ENCODE results near the gene TMEM267.
"Not testable (repeated sequence)": the region's sequence is repeated elsewhere in the genome, so short reads cannot be mapped to it uniquely, and the experiment has no call there.

Gene TMEM267, protein sequence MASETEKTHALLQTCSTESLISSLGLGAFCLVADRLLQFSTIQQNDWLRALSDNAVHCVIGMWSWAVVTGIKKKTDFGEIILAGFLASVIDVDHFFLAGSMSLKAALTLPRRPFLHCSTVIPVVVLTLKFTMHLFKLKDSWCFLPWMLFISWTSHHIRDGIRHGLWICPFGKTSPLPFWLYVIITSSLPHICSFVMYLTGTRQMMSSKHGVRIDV

DNA sequence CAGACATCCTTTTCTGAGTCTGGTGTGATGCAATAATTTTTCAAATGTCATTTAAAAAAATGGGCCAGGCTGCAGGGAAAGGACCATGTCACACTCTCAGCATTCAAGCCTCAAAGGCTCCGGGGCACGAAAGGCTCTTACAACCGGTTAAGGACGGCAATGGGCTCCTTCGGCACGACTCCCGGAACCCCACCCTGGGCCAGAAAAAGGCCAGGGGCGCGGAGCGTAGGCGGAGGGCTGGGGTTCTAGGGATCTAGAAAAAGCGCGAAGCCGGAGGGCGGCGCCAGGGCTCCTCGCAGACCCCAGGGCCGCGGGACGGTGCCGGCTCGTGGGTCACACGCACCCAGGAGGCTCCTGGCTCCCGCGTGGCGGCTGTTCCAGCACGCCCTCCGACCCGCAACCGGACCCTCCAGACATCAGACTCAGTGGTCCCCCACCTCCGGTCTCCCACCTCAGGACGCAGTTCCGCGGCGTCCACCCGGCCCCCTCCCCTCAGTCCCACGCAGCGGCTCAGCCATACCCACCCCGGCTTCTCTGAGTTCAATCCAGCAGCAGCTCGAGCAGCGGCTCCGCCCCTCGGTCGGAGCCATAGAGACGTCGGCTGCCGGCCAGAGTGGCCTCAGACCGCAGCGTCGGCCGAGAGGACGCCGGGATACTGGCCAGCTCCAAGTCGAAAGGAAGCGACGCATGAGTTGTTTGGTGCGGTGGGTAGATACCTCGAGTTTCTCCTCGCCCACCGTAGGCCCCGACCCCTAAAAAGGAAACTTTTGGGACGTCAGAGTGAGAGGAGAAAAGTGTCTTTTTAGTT is at the start of gene TMEM267:
Gene TMEM267, minus strand, starts transcription at position 568 of the 808 bp plus-strand sequence. CDS start 29,896 bp downstream, outside the sequence.
- FAIRE-seq: peak; percentile 86
- peak; percentile 90 for DNase-seq (ENCODE audit: low spot score)

DNA sequence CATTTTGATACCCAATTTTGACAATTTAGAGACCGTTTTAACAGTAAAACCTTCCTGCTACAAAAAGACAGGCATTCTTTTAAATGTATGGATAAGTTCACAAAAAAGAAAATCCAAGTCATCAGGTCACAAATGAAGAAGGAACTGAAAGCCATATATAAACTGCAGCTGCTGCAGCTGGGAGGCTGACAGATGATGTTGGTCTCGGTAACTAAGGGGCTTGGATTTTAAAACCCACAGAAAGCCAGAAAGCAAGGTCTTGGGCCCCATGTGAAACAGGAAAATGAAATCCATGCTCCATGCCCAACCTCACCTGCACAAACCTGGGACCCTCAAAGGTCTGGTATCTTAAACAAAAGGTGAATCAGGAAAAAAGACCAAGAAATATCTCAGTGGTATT is 47.0 kb upstream of the TMEM267 start:
- FAIRE-seq: no peak
- no peak for DNase-seq (ENCODE audit: low spot score)

DNA sequence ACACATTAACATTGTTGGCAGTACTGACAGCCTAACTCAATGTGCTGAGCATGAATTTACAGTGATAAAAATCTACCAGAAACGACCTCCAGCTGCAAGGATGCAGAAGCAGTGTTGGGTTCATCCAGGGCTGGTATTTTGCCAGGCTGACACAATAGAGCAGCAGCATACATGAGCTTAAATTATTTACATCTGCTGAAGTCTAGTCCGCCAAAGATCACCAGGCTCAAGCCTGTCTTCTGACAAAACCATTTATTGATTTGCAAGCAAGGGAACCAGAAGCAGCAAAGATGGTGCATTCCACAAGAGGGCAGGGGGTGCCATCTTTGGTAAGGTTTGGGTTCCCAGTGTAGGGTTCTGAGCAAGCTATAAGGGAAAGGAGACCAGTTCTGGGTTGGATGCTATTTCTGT is 40.0 kb upstream of the TMEM267 start:
- FAIRE-seq (no peak), DNase-seq (ENCODE audit: low spot score) (no peak)

DNA sequence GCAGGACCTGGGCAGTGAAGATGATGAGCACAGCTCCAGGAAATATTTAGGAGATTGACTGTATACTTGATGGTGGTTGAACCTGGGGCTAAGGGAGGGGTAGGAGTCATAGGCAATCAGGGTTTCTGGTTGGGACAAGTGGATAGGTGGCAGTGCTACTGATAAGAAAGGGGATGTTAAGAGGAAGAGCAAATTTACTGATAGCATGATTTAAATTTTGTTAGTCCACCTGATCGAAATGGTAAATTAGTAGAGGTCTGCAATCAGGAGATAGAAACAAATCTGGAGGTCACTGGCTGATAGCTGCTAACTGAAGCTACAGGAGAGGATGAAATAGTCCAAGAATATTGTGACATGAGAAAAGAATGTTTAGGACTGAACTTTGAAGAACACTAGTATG is 37.0 kb upstream of the TMEM267 start:
- FAIRE-seq (no peak), DNase-seq (ENCODE audit: low spot score) (no peak)

DNA sequence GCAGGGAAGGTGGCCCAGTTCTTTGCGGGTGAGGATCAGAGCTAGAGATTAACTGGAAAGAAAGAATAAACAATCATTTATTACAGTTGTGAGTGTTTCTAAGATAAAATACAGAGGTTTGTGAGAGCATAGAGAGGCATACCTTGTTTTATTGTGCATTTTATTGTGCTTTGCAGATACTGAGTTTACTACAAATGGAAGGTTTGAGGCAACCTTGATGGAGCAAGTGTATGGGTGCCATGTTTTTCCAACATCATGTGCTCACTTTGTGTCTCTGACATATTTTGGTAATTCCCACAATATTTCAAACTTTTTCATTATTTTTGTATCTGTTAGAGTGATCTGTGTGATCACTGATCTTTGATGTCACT is 32.0 kb upstream of the TMEM267 start:
- FAIRE-seq: no peak
- DNase-seq (ENCODE audit: low spot score): no peak

DNA sequence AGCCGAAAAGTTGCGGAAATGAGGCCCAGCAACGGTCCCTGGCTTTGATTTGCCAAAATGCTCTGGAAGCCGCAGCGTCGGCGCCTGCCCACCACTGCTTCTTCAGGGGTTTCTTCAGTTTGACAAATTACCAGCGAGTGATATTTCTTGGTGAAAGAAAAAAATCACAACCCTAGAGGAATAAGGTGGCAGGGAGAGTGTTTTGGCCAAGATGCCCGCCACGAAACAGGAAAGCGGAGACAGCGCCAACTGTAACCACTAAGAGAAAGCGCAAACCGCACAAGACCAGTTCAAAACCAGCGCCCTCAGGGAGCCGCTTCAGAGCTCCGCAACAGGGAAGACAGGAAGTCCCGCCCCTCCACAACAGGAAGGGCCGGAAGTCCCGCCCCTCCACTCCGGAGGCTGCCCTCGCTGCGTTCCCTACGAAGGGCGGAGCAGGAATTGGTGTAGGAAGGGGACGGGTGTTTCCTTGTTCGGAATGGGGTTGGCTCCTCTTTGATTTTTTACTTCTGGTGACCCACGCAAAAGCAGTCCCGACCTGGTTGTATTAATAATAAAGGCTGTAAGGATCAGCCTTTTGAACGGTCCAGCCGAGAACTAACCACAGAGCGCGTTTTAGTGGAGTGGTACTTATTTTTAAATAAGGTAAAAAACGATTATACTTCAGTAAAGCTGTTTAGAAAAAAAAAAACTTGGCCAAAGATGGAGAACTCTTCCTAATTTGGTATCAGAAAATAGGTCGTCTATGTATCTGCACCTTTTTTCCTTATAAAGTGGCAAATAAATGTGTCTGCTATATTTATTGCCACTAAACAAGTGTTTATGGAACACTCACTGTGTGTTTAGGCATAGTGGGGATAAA is 31.4 kb upstream of the TMEM267 start, which contains the start of gene C5orf34:
Gene C5orf34, minus strand, starts transcription at position 333 of the 862 bp plus-strand sequence. CDS start 5,809 bp downstream, outside the sequence.
- FAIRE-seq (peak; percentile 93), DNase-seq (ENCODE audit: low spot score) (peak; percentile 97)

DNA sequence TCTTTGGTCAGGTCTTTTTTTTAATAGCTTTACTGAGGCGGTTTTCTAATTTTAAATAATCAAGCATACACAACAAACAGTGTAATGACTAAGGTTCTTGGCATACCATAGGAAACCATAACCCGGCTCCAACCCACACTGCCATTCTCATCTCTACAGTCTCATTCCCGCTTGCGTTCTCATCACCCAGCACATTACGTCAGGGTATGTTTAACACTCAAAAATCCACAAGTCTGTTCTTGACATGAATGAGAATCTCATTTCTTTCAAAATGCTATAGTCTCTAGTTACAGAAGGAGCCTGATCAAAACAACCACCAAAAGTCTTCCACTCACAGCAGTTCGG is 30.8 kb upstream of the TMEM267 start:
- DNase-seq (ENCODE audit: low spot score) (peak; percentile 64), FAIRE-seq (no peak)

DNA sequence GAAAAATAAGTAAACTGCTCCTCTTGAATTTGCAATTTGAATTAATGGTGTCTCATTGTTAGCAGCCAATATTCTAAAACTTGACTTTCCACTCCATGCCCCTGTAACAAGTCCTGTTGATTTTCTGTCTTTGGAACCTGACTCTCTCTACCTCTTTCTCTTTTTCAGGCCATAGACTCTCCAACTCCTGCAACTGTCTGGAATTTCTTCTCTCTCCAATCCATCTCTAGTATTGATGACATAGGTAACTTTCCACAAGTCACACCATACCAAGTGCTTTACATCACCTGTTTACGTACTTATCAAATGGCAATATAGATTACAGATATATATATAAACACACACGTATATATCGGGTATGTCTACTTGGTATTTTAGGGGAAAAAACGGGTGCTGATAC is 30.4 kb upstream of the TMEM267 start:
- FAIRE-seq: no peak
- DNase-seq (ENCODE audit: low spot score): no peak

DNA sequence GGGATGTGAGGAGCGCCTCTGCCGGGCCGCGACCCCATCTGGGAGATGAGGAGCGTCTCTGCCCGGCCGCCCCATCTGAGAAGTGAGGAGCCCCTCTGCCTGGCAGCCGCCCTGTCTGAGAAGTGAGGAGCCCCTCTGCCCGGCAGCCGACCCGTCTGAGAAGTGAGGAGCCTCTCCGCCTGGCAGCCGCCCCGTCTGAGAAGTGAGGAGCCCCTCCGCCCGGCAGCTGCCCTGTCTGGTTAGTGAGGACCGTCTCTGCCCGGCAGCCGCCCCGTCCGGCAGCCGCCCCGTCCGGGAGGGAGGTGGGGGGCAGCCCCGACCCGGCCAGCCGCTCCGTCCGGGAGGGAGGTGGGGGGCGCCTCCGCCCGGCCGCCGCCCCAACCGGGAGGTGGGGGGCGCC is 27.4 kb upstream of the TMEM267 start:
- not testable (repeated sequence) for FAIRE-seq; DNase-seq (ENCODE audit: low spot score)

DNA sequence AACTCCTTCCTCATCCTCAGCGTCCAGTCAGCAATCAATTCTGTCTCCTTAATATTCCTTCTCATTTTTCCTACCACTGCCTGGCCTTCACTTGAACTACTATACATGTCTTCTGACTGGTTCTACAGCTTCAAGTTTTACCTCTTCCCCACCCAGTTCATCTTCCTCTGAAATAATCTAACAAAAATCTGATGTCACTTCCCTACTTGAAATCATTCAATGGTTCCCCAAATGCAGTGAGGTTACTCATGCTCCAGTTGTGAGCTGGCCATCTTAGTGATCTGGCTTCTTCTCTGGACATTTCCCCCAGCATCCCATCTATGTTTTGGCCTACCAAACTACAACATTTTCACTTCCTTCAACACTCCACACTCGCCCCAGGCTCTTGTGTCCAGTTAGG is 14.9 kb upstream of the TMEM267 start:
- no peak for DNase-seq (ENCODE audit: low spot score)
- no peak for FAIRE-seq

DNA sequence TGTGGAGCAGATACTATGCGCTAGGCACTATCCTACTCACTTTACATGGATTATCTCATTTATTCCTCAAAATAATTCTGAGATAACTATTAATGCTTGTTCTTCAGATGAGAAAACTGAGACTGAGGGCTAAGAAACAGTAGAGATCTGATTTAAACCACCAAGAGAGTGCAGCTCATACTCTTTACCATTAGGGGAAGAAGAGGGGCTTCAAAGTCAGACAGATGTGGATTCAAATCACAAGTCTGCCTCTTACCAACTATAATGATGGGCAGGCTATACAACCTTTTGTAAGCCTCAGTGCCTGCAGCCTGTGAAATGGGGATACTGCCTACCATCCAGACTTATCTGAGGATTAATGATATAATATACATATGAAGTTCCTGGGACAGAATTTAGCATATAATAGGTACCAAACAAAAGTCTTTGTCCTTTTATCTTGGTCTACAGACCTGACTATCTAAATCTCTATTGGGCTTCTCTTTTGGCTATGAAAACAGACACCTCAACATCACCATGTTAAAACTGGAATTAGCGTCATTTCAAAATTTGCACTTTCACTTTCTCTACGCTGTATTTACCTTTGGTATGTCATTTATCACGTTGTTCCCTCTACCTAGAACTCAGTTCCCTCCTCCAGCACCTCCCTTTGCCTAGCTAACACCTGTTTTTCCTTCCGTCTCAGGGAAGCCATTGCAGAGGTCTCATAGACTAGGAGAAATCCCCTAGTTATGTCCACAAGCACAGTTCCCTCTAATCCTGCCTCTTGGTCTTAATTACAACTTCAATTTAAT is 13.8 kb upstream of the TMEM267 start:
- FAIRE-seq (no peak), DNase-seq (ENCODE audit: low spot score) (no peak)

DNA sequence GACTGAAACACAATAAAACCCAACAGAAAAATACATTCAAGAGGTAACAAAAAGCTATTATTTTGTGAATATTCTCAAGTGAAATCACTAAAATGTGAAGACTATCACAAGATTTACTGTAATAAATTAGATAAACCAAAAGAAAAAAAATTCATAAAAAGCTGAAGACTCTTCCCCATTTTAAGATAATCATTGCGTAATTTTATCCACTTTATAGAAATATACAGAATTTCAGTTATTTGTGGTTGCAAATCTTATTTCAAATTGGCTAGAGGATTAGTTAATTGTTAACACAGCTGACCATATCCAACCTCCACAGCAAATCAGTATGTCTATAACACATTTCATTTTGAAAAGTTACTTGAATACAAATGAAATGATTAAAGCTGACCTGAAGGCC is 7.7 kb upstream of the TMEM267 start:
- FAIRE-seq (no peak), DNase-seq (ENCODE audit: low spot score) (no peak)

DNA sequence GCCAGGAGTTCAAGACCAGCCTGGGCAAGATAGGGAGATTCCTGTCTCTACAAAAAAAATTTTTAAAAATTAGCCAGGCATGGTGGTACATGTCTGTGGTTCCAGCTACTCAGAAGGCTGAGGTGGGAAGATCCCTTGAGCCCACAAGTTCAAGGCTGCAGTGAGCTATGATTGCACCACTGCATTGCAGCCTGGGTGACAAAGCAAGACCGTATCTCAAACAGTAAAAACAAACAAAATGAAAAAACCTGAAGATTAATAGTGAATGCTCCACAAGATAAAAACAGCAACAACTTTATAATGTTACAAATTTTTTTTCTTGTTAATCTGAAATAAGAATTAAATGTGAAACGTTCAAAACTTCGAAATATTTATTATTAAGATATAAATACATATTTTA is 2.7 kb upstream of the TMEM267 start:
- FAIRE-seq (peak; percentile 28), DNase-seq (ENCODE audit: low spot score) (no peak)

DNA sequence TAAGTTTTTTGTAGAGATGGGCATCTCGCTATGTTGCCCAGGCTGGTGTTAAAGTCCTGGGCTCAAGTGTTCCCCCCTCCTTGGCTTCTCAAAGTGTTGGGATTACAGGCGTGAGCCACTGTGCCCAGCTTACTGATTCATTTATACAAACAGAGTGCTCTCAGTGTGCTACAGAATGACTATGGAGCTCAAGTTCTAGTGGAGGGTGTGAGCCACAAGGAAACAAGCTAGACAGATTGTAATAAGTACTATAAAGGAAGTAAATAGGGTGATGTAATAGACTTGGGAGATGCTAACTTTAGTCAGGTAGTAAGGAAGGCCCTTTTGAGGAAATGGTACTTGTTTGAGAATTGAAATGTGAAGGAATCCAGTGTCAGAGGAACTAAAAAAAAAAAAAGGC is 1.7 kb upstream of the TMEM267 start:
- DNase-seq (ENCODE audit: low spot score): no peak
- FAIRE-seq: no peak

DNA sequence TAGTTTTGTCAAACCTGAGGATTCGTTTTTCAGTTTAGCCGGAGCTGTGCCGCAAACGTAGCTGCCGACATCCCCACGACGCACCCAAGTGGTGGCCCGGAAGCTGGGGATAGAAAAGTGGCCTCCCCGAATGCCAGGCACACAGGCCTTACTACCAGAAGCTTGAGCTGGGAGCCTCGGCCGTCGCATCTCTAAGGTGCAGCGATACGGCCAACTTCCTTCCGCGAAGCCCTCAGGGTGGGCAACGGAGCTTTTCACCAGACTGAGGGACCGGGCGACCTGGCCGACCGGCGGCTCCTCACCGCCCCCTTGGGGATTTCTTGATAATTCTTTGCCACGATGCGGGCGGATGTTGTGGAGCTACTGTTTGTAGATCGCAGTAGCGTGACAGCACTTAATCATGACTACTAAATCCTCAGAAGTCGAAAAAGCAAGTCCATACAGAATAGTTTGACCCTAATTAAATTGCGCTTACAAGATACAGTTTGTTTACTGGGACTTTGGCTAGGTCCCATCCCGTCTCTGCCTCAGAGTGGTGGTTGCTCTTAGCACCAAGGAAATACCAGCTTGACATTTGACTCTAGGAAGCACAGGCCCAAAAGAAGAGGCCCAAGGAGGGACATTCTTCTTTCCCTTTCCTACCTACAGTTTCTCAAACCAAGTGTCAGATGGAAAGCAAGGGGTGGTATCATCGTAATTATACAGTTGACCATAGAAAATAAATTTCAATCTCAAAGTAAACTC is 613 bp upstream of the TMEM267 start:
- peak; percentile 83 for DNase-seq (ENCODE audit: low spot score)
- FAIRE-seq: peak; percentile 80

DNA sequence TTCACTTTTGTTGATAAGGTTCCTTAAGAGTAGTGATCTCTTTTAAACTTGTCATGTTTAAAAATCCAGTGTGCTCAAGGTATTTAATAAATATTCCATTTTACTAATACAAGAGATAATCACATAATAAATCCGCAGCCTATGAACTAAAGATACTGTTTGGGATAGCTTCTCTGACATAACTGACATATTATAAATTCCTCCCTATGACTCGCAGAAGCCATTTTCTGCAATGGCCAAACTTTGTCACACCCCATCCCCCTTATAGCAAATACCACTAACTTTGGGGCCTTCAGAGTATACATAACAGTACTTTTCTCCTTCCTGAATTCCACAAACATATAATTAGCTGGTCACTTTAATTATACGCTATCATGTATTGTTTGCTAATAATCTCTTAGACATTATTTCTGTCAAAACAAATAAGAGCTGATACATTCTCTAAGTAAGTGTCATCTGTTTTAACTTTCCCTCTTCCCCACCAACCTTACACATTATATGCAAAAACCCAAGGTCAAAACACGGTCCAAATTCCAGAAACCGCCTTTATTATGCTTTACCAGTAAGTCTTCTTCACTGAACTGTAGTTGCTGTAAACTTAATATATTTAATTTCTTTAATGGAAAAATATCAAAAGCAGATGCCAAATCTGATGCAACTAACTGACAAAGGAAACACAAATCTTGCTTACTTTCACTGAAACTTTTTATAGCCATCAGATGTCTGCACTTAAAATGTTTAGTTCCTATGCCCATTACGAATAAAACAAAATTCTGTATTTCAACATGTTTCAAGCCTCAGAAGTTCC is 971 bp downstream of the TMEM267 start:
- FAIRE-seq (peak; percentile 73), DNase-seq (ENCODE audit: low spot score) (no peak)

DNA sequence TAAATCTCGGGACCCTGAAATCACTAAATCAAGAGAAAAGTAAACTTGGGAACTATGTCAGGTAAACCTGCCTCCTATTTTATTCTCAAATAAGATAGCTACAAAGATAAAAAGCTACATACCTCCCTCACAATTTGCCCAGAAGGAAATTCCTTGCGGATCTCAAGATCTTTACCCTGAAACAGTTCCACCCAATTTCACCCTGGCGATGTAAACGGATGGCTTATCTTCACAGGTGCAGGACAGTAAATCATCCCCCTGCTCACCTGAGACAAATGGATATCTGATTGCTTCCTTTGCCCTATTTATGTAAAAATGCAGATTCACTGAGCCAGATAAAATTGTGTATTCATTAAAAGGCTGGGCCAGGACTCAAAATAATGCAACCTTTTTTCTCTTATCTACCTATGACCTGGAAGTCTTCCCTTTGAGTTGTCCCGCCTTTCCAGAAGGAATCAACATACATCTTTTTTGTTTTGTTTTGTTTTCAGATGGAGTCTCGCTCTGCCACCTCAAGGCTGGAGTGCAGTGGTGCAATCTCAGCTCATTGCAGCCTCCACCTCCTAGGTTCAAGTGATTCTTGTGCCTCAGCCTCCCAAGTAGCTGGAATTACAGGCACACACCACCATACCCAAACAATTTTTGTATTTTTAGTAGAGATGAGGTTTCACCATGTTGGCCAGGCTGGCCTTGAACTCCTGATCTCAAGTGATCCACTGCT is 13.8 kb downstream of the TMEM267 start:
- no peak for DNase-seq (ENCODE audit: low spot score)

DNA sequence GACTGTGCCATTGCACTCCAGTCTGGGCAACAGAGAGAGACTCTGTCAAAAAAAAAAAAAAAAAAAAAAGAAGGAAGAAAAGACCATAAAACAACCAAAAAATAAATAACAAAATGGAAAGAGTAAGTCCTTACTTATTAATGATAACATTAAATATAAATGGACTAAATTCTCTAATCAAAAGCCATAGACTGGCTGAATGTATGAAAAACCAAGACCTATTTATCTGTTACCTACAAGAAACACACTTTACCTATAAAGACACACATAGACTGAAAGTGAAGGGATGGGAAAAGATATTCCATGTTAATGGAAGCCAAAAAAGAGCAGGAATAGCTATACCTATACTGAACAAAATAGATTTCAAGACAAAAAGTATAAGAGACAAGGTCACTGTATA is 16.6 kb downstream of the TMEM267 start:
- DNase-seq (ENCODE audit: low spot score) (no peak), FAIRE-seq (peak; percentile 16)

More for the DNA sequence above, 13.8 kb downstream of the TMEM267 start:
- no peak for FAIRE-seq

DNA sequence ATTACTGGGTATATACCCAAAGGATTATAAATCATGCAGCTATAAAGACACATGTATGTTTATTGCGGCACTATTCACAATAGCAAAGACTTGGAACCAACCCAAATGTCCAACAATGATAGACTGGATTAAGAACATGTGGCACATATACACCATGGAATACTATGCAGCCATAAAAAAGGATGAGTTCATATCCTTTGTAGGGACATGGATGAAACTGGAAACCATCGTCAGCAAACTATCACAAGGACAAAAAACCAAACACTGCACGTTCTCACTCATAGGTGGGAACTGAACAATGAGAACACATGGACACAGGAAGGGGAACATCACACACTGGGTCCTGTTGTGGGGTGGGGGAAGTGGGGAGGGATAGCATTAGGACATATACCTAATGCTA is 18.2 kb downstream of the TMEM267 start:
- FAIRE-seq; DNase-seq (ENCODE audit: low spot score): not testable (repeated sequence)

All from RCC 7860 (cell line).